Measurements from ENCODE around the gene CHD2.

- TF ChIP-seq CTCF (IDR thresholded peaks at IDR 0.05) (no peak), TEAD4 (CRISPR knock-in tag; IDR thresholded peaks at IDR 0.05) (no peak)
These were observed 166.9 kb downstream of the CHD2 start for GRCh38 chr15:93066834-93067648.

Data from WTC11 (cell line).